Measurements from ENCODE around the gene LIPK.

The LIPK gene

GRCh38 chr10:88756660-88757059 is 50.6 kb downstream of the LIPK start:
- no peak for TF ChIP-seq CTCF (IDR thresholded peaks at IDR 0.05; ENCODE audit: poor library complexity, severe bottlenecking)
- H3K4me1 ChIP-seq (ENCODE audit: insufficient read depth, poor library complexity, severe bottlenecking): no peaks in the 10 kb centered on the region
- no peak for ATAC-seq (ENCODE audit: low read depth)
- no peak overlapping the region for H3K27ac ChIP-seq (ENCODE audit: poor library complexity, severe bottlenecking)
- H3K36me3 ChIP-seq (ENCODE audit: low read depth): no peaks in the 10 kb centered on the region
- H3K4me3 ChIP-seq (ENCODE audit: severe bottlenecking): no peak overlapping the region
- no peaks in the 10 kb centered on the region for H3K27me3 ChIP-seq (ENCODE audit: insufficient read depth, poor library complexity, severe bottlenecking)
- no peaks in the 10 kb centered on the region for H3K9me3 ChIP-seq (ENCODE audit: severe bottlenecking)
- DNase-seq (ENCODE audit: low spot score): no peak

- no peaks in the 10 kb centered on the region for H3K36me3 ChIP-seq (ENCODE audit: low read depth)
- H3K4me1 ChIP-seq (ENCODE audit: insufficient read depth, poor library complexity, severe bottlenecking): no peaks in the 10 kb centered on the region
- H3K27ac ChIP-seq (ENCODE audit: poor library complexity, severe bottlenecking): no peak within 1 kb of the TSS
- H3K9me3 ChIP-seq (ENCODE audit: severe bottlenecking): no peaks in the 10 kb centered on the region
- no peak for DNase-seq (ENCODE audit: low spot score)
- H3K4me3 ChIP-seq (ENCODE audit: severe bottlenecking): no peak within 1 kb of the TSS
- no peak for ATAC-seq (ENCODE audit: low read depth)
- TF ChIP-seq CTCF (IDR thresholded peaks at IDR 0.05; ENCODE audit: poor library complexity, severe bottlenecking): no peak
- H3K27me3 ChIP-seq (ENCODE audit: insufficient read depth, poor library complexity, severe bottlenecking): no peaks in the 10 kb centered on the region
Observed at GRCh38 chr10:88759366-88760101, 53.5 kb downstream of the LIPK start, which contains the start of gene LIPN. LIPN (plus strand) TSS chr10:88760020; CDS start chr10:88761406, 1,386 bp downstream.

- ATAC-seq (ENCODE audit: low read depth) (no peak), DNase-seq (ENCODE audit: low spot score) (no peak)
- H3K4me3 ChIP-seq (ENCODE audit: severe bottlenecking): no peak overlapping the region
Observed at GRCh38 chr10:88762906-88763305, 56.9 kb downstream of the LIPK start.

GRCh38 chr10:88763441-88763840 is 57.4 kb downstream of the LIPK start:
- DNase-seq (ENCODE audit: low spot score) (no peak), ATAC-seq (ENCODE audit: low read depth) (no peak)
- H3K4me3 ChIP-seq (ENCODE audit: severe bottlenecking): no peak overlapping the region
- no peaks in the 10 kb centered on the region for H3K36me3 ChIP-seq (ENCODE audit: low read depth)
- H3K4me1 ChIP-seq (ENCODE audit: insufficient read depth, poor library complexity, severe bottlenecking): no peaks in the 10 kb centered on the region
- no peaks in the 10 kb centered on the region for H3K27me3 ChIP-seq (ENCODE audit: insufficient read depth, poor library complexity, severe bottlenecking)
- H3K9me3 ChIP-seq (ENCODE audit: severe bottlenecking): no peaks in the 10 kb centered on the region
- TF ChIP-seq CTCF (IDR thresholded peaks at IDR 0.05; ENCODE audit: poor library complexity, severe bottlenecking): no peak
- no peak overlapping the region for H3K27ac ChIP-seq (ENCODE audit: poor library complexity, severe bottlenecking)

More at GRCh38 chr10:88762906-88763305, 56.9 kb downstream of the LIPK start:
- H3K36me3 ChIP-seq (ENCODE audit: low read depth): no peaks in the 10 kb centered on the region
- H3K9me3 ChIP-seq (ENCODE audit: severe bottlenecking): no peaks in the 10 kb centered on the region
- no peaks in the 10 kb centered on the region for H3K27me3 ChIP-seq (ENCODE audit: insufficient read depth, poor library complexity, severe bottlenecking)
- no peaks in the 10 kb centered on the region for H3K4me1 ChIP-seq (ENCODE audit: insufficient read depth, poor library complexity, severe bottlenecking)
- no peak overlapping the region for H3K27ac ChIP-seq (ENCODE audit: poor library complexity, severe bottlenecking)
- TF ChIP-seq CTCF (IDR thresholded peaks at IDR 0.05; ENCODE audit: poor library complexity, severe bottlenecking): no peak

GRCh38 chr10:88764110-88764509 is 58.1 kb downstream of the LIPK start:
- Histone ChIP-seq H3K4me1 (ENCODE audit: insufficient read depth, poor library complexity, severe bottlenecking) (no peaks in the 10 kb centered on the region), H3K27ac (ENCODE audit: poor library complexity, severe bottlenecking) (no peak overlapping the region), H3K36me3 (ENCODE audit: low read depth) (no peaks in the 10 kb centered on the region), H3K4me3 (ENCODE audit: severe bottlenecking) (no peak overlapping the region), H3K27me3 (ENCODE audit: insufficient read depth, poor library complexity, severe bottlenecking) (no peaks in the 10 kb centered on the region), H3K9me3 (ENCODE audit: severe bottlenecking) (no peaks in the 10 kb centered on the region)
- no peak for TF ChIP-seq CTCF (IDR thresholded peaks at IDR 0.05; ENCODE audit: poor library complexity, severe bottlenecking)
- DNase-seq (ENCODE audit: low spot score) (no peak), ATAC-seq (ENCODE audit: low read depth) (no peak)
